PFSK-1 (cell line): ENCODE results near the gene MAP7.

Experiments
- POLR2AphosphoS5 ChIP-seq: IDR thresholded peaks from 2 replicates; pipeline ENCODE4 v1.6.1; 2012; ENCODE audit warnings: low read depth, mild to moderate bottlenecking, control low read depth, low read length, moderate library complexity
- SIN3A ChIP-seq: IDR thresholded peaks from 2 replicates; pipeline ENCODE4 v1.6.1; 2012; ENCODE audit warnings: mild to moderate bottlenecking, low read length, moderate library complexity, borderline replicate concordance; ENCODE audit not compliant: insufficient read depth
- TAF1 ChIP-seq: IDR thresholded peaks from 2 replicates; pipeline ENCODE4 v1.6.1; 2012; ENCODE audit warnings: low read length, control low read depth, borderline replicate concordance; ENCODE audit not compliant: insufficient read depth

GRCh38 chr6:136347847-136348246 lies 202.4 kb downstream of the MAP7 start:
- TF ChIP-seq SIN3A, result no peak
- no peak for TF ChIP-seq POLR2AphosphoS5
- TF ChIP-seq TAF1, result no peak
